ENCODE data around the gene ADGRG6.

DNA sequence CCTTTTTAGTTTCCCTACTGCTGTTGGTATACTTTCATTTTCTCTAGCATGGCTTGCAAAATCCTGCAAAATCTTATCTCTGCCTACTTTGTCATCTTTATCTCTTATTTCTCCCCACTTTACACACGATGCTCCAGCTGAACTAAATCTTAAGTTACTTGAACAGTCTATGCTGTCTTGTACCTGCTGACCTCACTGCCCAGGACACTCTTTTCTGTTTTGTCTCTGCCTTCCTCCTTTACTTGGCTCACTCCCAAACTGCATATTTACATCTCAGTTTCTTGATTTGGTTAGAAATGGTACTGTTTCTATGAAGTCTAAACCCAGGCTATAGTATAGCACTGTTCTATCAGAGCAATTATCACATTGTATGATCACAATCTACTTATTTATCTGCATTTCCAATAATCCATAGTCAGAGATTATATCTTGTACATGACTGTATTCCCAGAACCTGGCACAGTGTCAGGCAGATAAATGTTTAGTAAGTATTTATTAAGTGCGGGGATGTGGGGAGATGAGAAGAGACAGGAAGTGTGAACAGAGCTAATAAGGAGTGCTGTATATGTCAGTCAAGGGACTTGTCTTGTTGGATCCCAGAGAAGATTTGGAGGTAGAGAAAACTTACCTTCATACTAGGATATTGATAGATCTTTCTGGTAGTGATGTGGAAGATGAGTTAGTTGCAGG, 57.6 kb downstream of the ADGRG6 start:
- TF ChIP-seq, protein P1, sequence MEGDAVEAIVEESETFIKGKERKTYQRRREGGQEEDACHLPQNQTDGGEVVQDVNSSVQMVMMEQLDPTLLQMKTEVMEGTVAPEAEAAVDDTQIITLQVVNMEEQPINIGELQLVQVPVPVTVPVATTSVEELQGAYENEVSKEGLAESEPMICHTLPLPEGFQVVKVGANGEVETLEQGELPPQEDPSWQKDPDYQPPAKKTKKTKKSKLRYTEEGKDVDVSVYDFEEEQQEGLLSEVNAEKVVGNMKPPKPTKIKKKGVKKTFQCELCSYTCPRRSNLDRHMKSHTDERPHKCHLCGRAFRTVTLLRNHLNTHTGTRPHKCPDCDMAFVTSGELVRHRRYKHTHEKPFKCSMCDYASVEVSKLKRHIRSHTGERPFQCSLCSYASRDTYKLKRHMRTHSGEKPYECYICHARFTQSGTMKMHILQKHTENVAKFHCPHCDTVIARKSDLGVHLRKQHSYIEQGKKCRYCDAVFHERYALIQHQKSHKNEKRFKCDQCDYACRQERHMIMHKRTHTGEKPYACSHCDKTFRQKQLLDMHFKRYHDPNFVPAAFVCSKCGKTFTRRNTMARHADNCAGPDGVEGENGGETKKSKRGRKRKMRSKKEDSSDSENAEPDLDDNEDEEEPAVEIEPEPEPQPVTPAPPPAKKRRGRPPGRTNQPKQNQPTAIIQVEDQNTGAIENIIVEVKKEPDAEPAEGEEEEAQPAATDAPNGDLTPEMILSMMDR (IDR thresholded peaks at IDR 0.05): no peak
- TF ChIP-seq POLR2A (IDR thresholded peaks at IDR 0.05) (no peak), POLR2AphosphoS5 (IDR thresholded peaks at IDR 0.05) (no peak)
